ENCODE measurements around the gene PTPN14.

The PTPN14 gene

GRCh38 chr1:214303141-214303930 lies 248.1 kb downstream of the PTPN14 start:
- FAIRE-seq: no peak
- no peak for DNase-seq (ENCODE audit: extremely low spot score, insufficient read length, low read depth)

GRCh38 chr1:214301526-214301925 lies 249.9 kb downstream of the PTPN14 start:
- DNase-seq (ENCODE audit: extremely low spot score, insufficient read length, low read depth) (no peak), FAIRE-seq (no peak)

- DNase-seq (ENCODE audit: extremely low spot score, insufficient read length, low read depth): no peak
- no peak for FAIRE-seq
Measured at GRCh38 chr1:214300149-214300780, 251.1 kb downstream of the PTPN14 start.
